Measurements from ENCODE around the gene TGFB1I1.
A peak's percentile ranks its signal among the peaks of the same experiment; 100 is the strongest.

The TGFB1I1 gene

DNA sequence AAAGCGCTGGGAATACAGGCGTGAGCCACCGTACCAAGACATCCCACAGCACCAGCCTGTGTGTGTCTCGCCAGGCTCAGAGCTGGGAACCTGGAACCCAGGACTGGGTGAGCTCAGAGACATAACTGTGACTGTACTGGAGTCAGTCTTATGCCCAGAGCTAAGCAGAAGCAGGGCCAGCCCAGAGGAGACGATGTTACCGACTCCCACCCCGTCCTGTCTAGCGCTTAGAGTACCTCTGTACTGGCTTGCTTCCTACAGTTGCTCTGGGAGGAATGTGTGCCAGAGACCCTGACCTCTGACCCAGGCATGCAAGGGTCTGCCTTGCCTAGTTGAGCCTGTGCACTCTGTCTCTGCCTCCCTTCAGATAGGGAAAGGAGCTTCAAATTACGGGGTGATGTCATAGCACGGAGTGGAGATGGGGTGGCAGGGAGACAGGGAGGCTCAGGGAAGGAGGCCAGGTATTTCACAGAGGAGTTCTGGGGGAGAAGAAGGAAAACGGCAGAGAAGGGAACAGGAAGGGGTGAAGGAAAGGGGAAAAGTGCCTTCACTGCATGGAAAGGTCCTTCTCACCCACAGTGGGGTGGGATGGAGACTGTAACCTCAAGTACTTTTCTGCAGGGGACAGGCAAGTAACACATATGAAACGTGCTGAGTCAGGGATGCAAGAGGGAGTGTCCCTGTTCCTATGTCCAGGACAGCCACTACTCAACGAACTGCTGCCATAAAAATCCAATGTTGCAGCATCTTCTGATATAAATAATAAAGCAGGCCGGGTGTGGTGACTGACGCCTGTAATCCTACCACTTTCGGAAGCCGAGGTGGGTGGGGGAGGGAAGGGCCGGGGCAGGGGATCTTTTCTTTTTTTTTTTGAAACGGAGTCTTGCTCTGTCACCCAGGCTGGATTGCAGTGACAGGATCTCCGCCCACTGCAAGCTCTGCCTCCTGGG is 18.4 kb upstream of the TGFB1I1 start:
- peak in 1 of 2 donors; percentile 65 for DNase-seq

- DNase-seq = no peak
These were observed 16.2 kb upstream of the TGFB1I1 start for GRCh38 chr16:31455601-31456314.

DNA sequence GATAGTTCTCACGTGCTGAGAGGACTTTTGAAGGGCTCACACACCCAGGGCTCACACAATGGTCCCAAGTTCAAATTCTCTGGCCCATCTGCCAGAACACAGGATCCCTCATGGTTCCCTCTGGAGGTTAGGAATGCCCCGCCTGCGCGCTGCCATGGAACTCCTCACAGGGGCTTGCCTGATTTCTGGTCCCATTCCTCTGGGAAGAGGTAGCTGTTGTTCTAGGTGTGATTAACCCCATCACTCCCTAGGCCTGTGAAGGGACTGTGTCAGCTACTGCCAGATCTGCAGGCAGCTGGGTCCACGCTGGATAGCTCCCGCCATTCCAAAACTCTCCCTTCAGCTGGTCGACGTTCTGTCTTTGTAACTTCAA is 15.0 kb upstream of the TGFB1I1 start:
- DNase-seq = no peak

GRCh38 chr16:31458073-31458843 is 13.7 kb upstream of the TGFB1I1 start:
- peak; percentile 21 to 58 for DNase-seq

DNA sequence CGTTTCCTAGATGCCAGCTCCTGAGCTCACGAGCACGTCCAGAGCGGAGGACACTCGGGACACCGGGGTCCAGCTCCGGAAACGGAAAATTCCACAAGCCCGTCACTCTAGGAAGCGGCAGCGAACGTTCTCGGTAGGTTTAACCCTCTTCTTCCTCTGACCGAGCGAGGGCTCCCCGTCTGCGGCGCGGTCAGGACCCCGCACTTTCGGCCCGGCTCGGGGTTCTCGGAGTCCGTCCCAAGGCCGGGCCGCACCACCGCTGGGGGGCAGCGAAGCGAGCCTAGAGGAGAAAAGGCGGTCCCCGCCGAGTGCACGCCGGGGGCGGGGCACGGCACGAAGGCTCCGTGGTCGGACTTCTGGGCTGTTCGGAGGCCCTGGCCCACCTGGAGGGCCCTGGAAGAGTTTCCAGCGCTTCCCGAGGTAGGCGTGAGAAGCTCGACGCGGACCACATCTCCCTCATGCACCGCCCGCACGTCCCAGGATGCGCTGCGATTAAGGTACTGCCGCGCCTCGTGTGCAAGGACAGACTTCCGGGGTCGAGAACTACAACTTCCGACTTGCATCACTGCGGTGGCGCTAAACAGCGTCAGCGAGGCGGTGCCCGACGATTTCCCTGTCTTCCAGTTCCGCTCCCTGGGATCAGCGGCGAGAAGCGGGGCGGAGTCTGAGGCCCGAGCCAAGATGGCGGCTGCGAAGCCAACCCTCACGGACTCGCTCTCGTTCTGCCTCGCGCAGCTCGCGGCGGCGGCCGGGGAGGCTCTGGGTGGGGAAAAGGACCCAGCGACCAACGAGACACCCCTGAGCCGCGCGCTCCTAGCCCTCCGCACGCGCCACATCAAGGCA is 12.9 kb upstream of the TGFB1I1 start, which contains the start of gene ARMC5:
ARMC5 (plus strand) TSS at position 658 of the 843 bp plus-strand sequence; CDS start at position 682, 24 bp downstream.
- DNase-seq = peak; percentile 93 to 100

DNA sequence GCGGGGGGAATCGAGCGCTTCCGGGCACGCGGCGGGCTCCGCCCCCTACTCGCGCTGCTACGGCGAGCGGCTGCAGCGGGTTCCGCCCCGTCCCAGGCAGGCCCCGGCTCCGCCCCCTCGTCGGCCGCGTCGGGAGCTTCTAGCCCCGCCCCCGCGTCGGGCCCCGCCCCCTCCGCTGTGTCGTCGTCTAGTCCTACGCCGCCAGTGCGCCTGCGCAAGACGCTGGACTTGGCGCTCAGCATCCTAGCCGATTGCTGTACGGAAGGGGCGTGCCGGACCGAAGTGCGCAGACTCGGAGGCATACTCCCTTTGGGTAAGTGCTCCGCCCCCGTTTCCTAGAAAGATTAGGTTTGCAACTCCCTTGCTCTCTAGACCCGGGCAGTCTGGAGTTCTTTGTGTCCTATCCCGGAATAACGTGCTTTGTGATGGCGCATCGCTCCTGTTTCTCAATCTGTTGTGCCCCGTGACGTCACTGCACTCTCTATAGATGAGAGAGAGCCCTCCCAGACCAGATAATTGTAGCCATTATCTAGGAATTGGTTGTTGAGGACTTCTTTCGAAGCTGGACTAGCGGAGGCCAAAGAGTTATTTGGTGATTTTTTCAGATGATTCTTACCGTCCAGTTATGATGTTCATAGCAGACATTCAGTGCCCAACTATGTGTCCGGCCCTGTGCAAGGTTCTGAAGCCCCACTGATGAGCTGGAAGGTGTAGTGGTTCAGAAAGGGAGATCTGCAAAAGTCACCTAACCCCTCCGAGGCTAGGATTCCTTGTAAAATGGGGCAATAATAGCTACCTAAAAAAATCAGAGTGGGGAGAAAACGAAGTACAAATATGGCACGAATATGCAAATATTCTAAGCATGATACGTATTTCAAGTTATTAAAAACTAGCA is 12.0 kb upstream of the TGFB1I1 start:
- DNase-seq = peak; percentile 97 to 100

DNA sequence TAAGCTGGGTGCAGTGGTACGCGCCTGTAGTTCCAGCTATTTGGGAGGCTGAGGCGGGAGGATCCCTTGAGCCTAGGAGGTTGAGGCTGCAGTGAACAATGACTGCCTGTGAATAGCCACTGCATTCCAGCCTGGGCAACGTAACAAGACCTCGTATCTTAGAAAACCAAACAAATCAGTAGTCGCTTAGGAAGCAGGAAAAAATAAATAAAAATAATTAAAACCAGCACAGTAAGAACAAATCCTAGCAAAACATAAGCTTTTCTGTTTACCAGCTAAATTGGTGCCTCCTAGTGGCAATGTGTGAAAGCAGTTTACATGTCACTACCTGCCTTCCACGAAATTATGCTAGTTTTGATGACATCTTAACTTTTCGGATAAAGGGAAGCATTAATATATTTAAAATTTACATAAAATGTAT is 11.4 kb upstream of the TGFB1I1 start:
- peak in 1 of 2 donors; percentile 31 for DNase-seq

DNA sequence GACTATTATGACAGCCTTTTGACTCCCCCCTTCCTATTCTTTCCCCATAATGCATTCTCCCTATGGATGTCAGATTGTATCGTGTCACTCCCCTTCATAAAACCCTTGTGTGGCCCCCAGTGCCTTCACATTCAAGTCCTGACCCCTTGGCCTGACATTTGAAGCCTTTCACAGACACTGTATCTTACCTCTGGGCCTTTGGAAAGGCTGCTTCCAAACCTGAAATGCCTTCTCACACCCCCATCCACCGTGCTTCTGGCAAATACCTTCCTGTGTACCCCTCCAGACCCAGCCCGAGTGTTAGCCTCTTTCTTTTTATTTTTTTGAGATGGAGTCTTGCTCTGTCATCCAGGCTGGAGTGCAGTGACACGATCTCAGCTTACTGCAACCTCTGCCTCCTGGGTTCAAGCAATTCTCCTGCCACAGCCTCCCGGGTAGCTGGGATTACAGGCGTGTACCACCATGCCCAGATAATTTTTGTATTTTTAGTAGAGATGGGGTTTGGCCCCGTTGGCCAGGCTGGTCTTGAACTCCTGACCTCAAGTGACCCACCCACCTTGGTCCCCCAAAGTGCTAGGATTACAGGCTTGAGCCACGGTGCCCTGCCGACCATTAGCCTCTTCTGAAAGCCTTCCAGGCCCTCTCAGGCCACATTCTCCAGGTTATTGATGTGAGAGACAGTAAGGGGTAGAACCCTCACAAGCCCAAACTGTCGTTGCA is 10.6 kb upstream of the TGFB1I1 start:
- DNase-seq = no peak

DNA sequence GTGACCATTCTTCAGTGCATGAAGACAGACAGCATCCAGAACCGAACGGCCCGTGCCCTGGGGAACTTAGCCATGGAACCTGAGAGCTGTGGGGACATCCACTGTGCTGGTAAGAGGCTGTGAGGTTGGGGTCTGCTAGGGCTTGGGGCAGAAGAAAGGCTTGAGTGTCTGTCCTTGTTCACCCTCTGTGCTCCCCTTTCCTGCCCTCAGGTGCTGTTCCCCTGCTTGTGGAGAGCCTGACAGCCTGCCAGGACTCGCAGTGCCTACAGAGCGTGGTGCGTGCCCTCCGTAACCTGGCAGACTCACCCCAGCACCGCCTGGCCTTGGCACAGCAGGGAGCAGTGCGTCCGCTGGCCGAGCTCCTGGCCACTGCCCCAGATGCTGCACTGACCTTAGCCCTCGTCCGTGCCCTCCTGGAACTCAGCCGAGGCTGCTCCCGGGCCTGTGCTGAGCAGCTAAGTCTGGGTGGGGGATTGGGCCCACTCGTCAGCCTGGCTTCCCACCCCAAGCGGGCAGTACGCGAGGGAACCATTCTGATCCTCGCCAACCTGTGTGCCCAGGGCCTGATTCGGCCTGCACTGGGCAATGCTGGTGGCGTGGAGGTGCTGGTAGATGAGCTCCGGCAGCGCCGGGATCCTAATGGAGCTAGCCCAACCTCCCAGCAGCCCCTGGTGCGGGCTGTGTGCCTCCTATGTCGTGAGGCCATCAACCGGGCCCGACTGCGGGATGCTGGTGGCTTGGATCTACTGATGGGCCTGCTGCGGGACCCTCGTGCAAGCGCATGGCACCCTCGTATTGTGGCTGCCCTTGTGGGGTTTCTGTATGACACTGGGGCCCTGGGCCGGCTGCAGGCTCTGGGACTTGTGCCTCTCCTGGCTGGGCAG is 9.8 kb upstream of the TGFB1I1 start:
- DNase-seq = no peak

GRCh38 chr16:31464348-31464769 is 7.6 kb upstream of the TGFB1I1 start:
- DNase-seq = no peak

GRCh38 chr16:31464781-31465260 is 7.1 kb upstream of the TGFB1I1 start:
- DNase-seq = no peak

DNA sequence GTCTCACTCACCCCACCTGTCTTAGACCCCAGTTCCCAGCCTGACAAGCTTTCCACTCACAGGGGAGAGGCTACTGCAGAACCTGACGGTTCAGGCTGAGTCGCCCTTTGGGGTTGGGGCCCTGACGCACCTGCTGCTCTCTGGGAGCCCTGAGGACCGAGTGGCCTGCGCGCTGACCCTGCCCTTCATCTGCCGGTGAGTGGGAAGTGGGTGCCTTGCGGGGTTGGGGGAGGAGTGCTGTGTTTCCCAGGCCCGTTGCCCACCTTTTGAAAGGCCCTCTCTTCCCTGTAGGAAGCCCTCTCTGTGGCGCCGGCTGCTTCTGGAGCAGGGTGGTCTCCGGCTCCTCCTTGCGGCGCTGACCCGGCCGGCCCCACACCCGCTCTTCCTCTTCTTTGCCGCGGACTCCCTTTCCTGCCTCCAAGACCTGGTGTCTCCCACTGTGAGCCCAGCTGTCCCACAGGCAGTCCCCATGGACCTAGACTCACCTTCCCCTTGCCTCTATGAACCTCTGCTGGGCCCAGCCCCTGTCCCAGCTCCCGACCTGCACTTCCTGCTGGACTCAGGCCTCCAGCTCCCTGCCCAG is 6.1 kb upstream of the TGFB1I1 start:
- DNase-seq = no peak

DNA sequence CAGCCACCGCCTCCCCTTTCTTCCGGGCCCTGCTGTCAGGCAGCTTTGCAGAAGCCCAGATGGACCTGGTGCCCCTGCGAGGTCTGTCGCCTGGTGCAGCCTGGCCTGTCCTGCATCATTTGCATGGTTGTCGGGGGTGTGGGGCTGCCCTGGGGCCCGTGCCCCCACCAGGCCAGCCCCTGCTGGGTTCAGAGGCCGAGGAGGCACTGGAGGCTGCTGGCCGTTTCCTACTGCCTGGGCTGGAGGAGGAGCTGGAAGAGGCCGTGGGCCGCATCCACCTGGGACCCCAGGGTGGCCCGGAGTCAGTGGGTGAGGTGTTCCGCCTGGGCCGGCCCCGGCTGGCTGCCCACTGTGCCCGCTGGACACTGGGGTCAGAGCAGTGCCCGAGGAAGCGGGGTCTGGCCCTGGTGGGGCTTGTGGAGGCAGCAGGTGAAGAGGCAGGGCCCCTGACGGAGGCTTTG is 5.5 kb upstream of the TGFB1I1 start:
- no peak for DNase-seq

- no peak for DNase-seq
These were observed 4.7 kb upstream of the TGFB1I1 start for GRCh38 chr16:31467151-31467773.

- no peak for DNase-seq
These were observed 4.1 kb upstream of the TGFB1I1 start for GRCh38 chr16:31467858-31468257.

- no peak for DNase-seq
These were observed 1.3 kb upstream of the TGFB1I1 start for GRCh38 chr16:31470615-31471014.

DNA sequence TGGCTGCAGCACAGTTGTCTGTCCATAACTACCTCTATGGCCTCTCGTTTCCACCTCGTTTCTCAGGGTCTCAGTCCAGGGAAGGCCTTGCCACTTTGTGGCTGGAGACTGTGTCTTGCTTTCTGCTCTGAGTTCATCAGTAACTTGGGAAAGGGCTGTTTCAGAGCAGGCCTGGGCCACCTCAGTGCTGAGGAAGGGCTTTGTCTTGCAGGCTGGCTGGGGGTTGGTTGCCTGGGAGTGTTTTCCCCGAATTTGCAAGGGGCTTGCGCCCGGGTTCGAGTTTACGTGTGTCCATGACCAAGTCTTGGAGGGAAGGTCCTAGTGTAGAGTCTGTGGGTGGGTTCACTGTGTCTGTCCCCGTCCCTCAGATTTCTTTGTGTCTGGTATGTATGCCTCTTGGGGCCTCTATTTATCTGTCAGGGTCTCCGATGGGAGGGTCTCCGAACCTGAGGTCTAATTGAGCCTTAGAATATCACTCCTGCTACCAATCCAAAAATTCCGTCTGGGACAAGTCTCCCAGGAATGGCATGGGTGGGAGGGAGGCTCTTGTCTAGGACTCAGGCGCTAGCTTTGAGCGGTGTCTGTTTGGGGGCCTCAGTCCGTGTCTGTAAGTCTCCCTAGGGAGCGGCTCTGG is 594 bp upstream of the TGFB1I1 start:
- DNase-seq = no peak

Data from bone marrow (tissue), 2 donors.